ENCODE measurements around the gene NRIP1. TPM values are rescaled to one million over a fixed set of nuclear protein-coding genes. Genes with fewer than 3 reads are reported as not detected.

NRIP1 gene
- total RNA-seq = 53.5 and 81.1 TPM in 2 replicates

GRCh38 chr21:15064576-15065391 is at the start of gene NRIP1:
TSS of gene NRIP1 (minus strand) at chr21:15065000. CDS start at chr21:14968192, 96,808 bp downstream.
- DNase-seq (ENCODE audit: low read depth) = no peak
- TF ChIP-seq CTCF (conservative IDR thresholded peaks at IDR 0.05; ENCODE audit: low read depth, low read length) = no peak
- peak within 1 kb of the TSS; percentile 71 for H3K4me3 ChIP-seq (ENCODE audit: low read depth, low read length)

GRCh38 chr21:15112858-15113257 is 48.1 kb upstream of the NRIP1 start:
- no peak overlapping the region for H3K4me3 ChIP-seq (ENCODE audit: low read depth, low read length)
- DNase-seq (ENCODE audit: low read depth) = no peak
- no peak for TF ChIP-seq CTCF (conservative IDR thresholded peaks at IDR 0.05; ENCODE audit: low read depth, low read length)

GRCh38 chr21:15108801-15109200 is 44.0 kb upstream of the NRIP1 start:
- no peak overlapping the region for H3K4me3 ChIP-seq (ENCODE audit: low read depth, low read length)
- no peak for TF ChIP-seq CTCF (conservative IDR thresholded peaks at IDR 0.05; ENCODE audit: low read depth, low read length)
- no peak for DNase-seq (ENCODE audit: low read depth)

GRCh38 chr21:15104470-15104869 is 39.7 kb upstream of the NRIP1 start:
- no peak for DNase-seq (ENCODE audit: low read depth)
- TF ChIP-seq CTCF (conservative IDR thresholded peaks at IDR 0.05; ENCODE audit: low read depth, low read length) = no peak
- no peak overlapping the region for H3K4me3 ChIP-seq (ENCODE audit: low read depth, low read length)

GRCh38 chr21:15098908-15099307 is 34.1 kb upstream of the NRIP1 start:
- H3K4me3 ChIP-seq (ENCODE audit: low read depth, low read length) = no peak overlapping the region
- DNase-seq (ENCODE audit: low read depth) = no peak
- no peak for TF ChIP-seq CTCF (conservative IDR thresholded peaks at IDR 0.05; ENCODE audit: low read depth, low read length)

GRCh38 chr21:15098181-15098580 is 33.4 kb upstream of the NRIP1 start:
- no peak overlapping the region for H3K4me3 ChIP-seq (ENCODE audit: low read depth, low read length)
- no peak for TF ChIP-seq CTCF (conservative IDR thresholded peaks at IDR 0.05; ENCODE audit: low read depth, low read length)
- DNase-seq (ENCODE audit: low read depth) = no peak

- H3K4me3 ChIP-seq (ENCODE audit: low read depth, low read length) = no peak overlapping the region
- no peak for TF ChIP-seq CTCF (conservative IDR thresholded peaks at IDR 0.05; ENCODE audit: low read depth, low read length)
- DNase-seq (ENCODE audit: low read depth) = no peak
These were observed 32.8 kb upstream of the NRIP1 start for GRCh38 chr21:15097580-15097979.

Measured in epithelial cell of proximal tubule (primary cell).